Right lobe of liver (tissue), 6 donors: ENCODE results near the gene OIT3. TPM values are rescaled to one million over a fixed set of nuclear protein-coding genes. Genes with fewer than 3 reads are reported as not detected.

ENCODE experiments used
- ATAC-seq, 4 donors: fragments of 200-7000 bp; cut with Tn5 transposase; one replicate each; pipeline ENCODE4 v1.9.1; 2020; ENCODE audit warnings: mild to moderate bottlenecking in 4 of 4, moderate library complexity in 4 of 4
- DNase-seq, 3 donors: peaks; one replicate each; pipeline ENCODE4 v3.0.0-alpha.2; 2020
- H3K27ac ChIP-seq, 3 donors: fragments of 200-600 bp; one replicate each; pipeline ENCODE4 v1.8.0; 2022
- H3K27me3 ChIP-seq, 2 donors: fragments of 200-600 bp; one replicate each; pipeline ENCODE4 v1.8.0; 2022
- H3K36me3 ChIP-seq, 4 donors: fragments of 200-600 bp; sonication (generic) in 1 of 4; one replicate each; pipeline versions ENCODE4 v1.5.1 to v1.8.0; 2017 to 2022; ENCODE audit warnings: control low read depth in 1 of 4
- H3K4me1 ChIP-seq, 4 donors: fragments of 200-600 bp; sonication (generic) in 1 of 4; one replicate each; pipeline versions ENCODE4 v1.5.1 to v1.8.0; 2017 to 2022; ENCODE audit warnings: control low read depth in 1 of 4
- H3K4me3 ChIP-seq, 3 donors: fragments of 200-600 bp; one replicate each; pipeline ENCODE4 v1.8.0; 2022
- H3K9me3 ChIP-seq, 4 donors: fragments of 200-600 bp; sonication (generic) in 1 of 4; one replicate each; pipeline versions ENCODE4 v1.5.1 to v1.8.0; 2017 to 2022; ENCODE audit warnings: control low read depth in 1 of 4
- CTCF ChIP-seq, 4 donors: fragments of 200-600 bp in 3 of 4; fragments of 450-650 bp in 1 of 4; IDR thresholded peaks; one replicate each; pipeline versions ENCODE4 v1.5.1 to v1.8.0; 2016 to 2022; ENCODE audit warnings: antibody characterized with exemption in 4 of 4, mild to moderate bottlenecking in 2 of 4
- POLR2A ChIP-seq: fragments of 450-650 bp; IDR thresholded peaks from one replicate; pipeline ENCODE4 v1.6.1; 2017; ENCODE audit warnings: antibody characterized with exemption, mild to moderate bottlenecking
- WGBS: methylation state at CpG from one replicate; pipeline ENCODE4 v1.1.6; 2018; ENCODE audit warnings: low coverage, low lambda C conversion rate; ENCODE audit not compliant: insufficient coverage; ENCODE audit errors: missing lambda C conversion rate; 5-methylcytosine and 5-hydroxymethylcytosine counted together
- intact Hi-C, 2 donors: fragments of 100-400 bp; cut with DNase I; formaldehyde crosslinking; loops; one replicate each; pipeline versions ENCODE4 v1.11.2 to v1.14.1; 2022
- total RNA-seq, 6 experiments: library from RNA; depleted of rRNA in 2 of 6; stranded (reverse); fragments of >200 nt in 2 of 6; fragmentation: NEBNext Ultra II Directional in 3 of 6; extraction: Animal tissue kit (Norgen Biotek cat#: 25700) in 3 of 6; gene quantifications; one replicate each; pipeline versions ENCODE4 v1.1.0 to v1.2.4, GENCODE V29; 2016 to 2023
- donor health status: DM: no; HTN: yes; CAD: no.
- donor health status: DM: no; HTN: no; CAD: no.
- donor health status: DM: no; HTN: no; CAD: no.
- donor health status: DM: no; HTN: yes; CAD: no.
- donor health status: DM: no; HTN: yes; CAD: no.

Gene OIT3
- total RNA-seq, 6 experiments from 2014 or later: 24.4 to 78.2 (median 48.7) TPM

DNA sequence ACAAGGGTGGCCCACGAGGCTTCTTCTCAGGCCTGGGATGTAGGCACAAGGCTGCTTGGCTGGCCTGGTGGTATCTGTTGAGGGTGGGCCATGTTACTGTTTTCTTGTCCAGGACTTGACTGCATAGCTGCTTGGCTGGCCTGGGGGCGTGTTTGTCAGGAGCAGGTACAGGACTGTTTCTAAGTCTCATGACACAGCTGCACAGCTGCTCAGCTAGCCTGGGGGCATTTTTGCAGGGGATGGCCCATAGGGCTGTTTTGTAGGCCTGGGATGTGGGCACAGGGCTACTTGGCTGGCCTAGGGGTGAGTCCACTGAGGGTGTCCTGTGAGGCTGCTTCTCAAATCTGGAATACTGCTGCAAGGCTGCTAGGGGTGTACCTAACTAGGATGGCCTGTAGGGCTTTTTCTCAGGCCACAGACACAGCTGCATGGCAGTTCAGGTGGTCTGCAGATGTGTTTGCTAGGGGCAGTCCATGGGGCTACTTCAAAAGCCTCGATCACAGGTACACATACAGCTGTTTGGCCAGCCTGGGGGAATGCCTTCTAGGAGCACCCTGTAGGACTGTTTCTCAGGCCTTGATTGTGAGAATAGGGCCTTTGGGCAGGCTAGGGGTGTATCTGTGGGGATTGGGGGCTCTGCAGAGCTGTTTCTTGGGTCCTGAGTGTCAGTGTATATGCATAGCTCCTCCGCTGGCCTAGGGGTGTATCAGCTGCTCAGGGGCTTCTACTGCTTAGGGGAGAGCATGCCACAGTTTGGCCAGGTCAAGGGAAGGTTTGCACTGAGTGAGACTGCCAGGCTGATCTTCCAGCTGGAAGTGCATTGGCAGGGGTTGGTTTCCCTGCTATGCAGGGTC lies 87.7 kb downstream of the OIT3 start:
- ATAC-seq (peak; percentile 21 to 54 (median 36)), DNase-seq (no peak)
- H3K27ac ChIP-seq: no peak overlapping the region
- TF ChIP-seq CTCF (IDR thresholded peaks at IDR 0.05) (no peak), POLR2A (no peak)
- no peaks in the 10 kb centered on the region for H3K36me3 ChIP-seq
- H3K9me3 ChIP-seq: peaks cover 0 to 16% (median 0%) of the 10 kb centered on the region in 4 donors
- H3K4me3 ChIP-seq: no peak overlapping the region
- 60% methylated on average over 1 of the region's 4 CpGs for WGBS
- no peaks in the 10 kb centered on the region for H3K4me1 ChIP-seq
- no peaks in the 10 kb centered on the region for H3K27me3 ChIP-seq
- intact Hi-C loops: no loop called here

DNA sequence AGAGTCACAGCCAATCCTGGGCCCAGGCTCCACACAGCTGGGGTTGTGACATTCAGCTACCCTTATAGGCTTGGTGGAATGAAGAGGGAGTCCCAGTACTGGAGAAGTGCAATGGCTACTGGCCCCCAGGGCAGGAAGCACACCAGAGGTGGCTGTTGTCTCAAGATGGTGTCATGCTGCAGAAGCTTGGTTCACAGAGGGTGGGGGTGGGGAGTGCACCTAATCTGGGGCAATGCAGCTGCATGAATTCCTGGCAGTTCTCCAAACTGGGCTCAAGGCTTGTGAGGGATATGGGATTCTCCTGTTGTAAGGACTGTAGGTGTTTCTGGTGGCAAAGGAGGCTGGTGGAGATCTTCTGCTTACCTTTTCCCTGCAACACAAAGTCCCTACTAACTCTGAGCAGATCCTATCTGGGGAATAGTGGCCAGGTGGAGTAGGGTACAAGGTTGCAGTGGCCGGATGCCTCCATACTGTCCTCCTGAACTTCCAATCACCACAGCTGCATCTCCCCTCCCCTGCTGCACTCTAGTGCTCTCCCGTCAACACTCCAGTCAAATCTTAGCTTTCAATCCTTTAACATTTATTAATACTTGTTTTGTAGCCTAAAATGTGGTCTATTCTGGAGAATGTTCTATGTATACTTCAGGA lies 88.5 kb downstream of the OIT3 start:
- Histone ChIP-seq H3K27ac (no peak overlapping the region), H3K4me1 (no peaks in the 10 kb centered on the region), H3K27me3 (no peaks in the 10 kb centered on the region), H3K9me3 (peaks cover 0 to 10% (median 0%) of the 10 kb centered on the region in 4 donors), H3K4me3 (no peak overlapping the region), H3K36me3 (no peaks in the 10 kb centered on the region)
- no peak for DNase-seq
- 69% methylated on average over 2 of the region's 2 CpGs for WGBS
- intact Hi-C loops: no loop called here
- ATAC-seq: peak; percentile 38 to 46 (median 42)
- TF ChIP-seq POLR2A: no peak
- no peak for TF ChIP-seq CTCF (IDR thresholded peaks at IDR 0.05)

Other genes starting within 250 kb of the OIT3 start
- gene MCU, start 201.6 kb upstream of the OIT3 start, total RNA-seq: 10 to 100 TPM in 4 of 6 experiments, 1 to 10 TPM in 2; 6.2 to 14.6 (median 10.4) TPM
- gene PLA2G12B, start 61.1 kb downstream of the OIT3 start, total RNA-seq: 10 to 100 TPM; 28.7 to 59.8 (median 45.5) TPM
- 10 to 100 TPM in 5 of 6 experiments, 1 to 10 TPM in 1; 6.2 to 67.8 (median 26.2) TPM for gene P4HA1, start 203.1 kb downstream of the OIT3 start, total RNA-seq
- 1 to 10 TPM; 1.8 to 4.2 (median 2.1) TPM for gene NUDT13, start 216.7 kb downstream of the OIT3 start, total RNA-seq